T47D (cell line): ENCODE measurements around the gene OVOL1.
"Not testable (repeated sequence)": the region's sequence is repeated elsewhere in the genome, so short reads cannot be mapped to it uniquely, and the experiment has no call there.

Experiments
- DNase-seq, 2 experiments: peaks; one replicate each; pipeline versions ENCODE4 v3.0.0 to v3.0.0-alpha.2; 2011 to 2012; ENCODE audit warnings: low read depth in 1 of 2, low spot score in 1 of 2
- JUND ChIP-seq: IDR thresholded peaks from 2 replicates; pipeline ENCODE4 v1.6.1; 2012; ENCODE audit warnings: low read depth
- in situ Hi-C: cut with HindIII; loops from 2 replicates; pipeline ENCODE4 v1.10.0; 2016; ENCODE audit warnings: low sequenced_read_pairs, low pct_unique_long_range_greater_than_20kb

OVOL1 gene

GRCh38 chr11:65786786-65787636 lies at the start of gene OVOL1:
Gene OVOL1 (plus strand): TSS chr11:65787063. CDS start chr11:65787374, 311 bp downstream.
- no peak for TF ChIP-seq JUND
- in situ Hi-C loops, result no loop called here
- peak; percentile 91 to 100 for DNase-seq

GRCh38 chr11:65739022-65739421 lies 47.8 kb upstream of the OVOL1 start:
- TF ChIP-seq JUND, result no peak
- no peak for DNase-seq
- in situ Hi-C loops, result no loop called here

- in situ Hi-C loops, result no loop called here
Observed at GRCh38 chr11:65741185-65741584, 45.7 kb upstream of the OVOL1 start.

GRCh38 chr11:65742353-65742752 lies 44.5 kb upstream of the OVOL1 start:
- no peak for TF ChIP-seq JUND
- in situ Hi-C loops, result no loop called here
- DNase-seq, result no peak

More at GRCh38 chr11:65741185-65741584, 45.7 kb upstream of the OVOL1 start:
- no peak for TF ChIP-seq JUND
- DNase-seq, result no peak

- DNase-seq, result no peak
- TF ChIP-seq JUND, result no peak
- in situ Hi-C loops, result no loop called here
Observed at GRCh38 chr11:65743681-65744025, 43.2 kb upstream of the OVOL1 start.

GRCh38 chr11:65744026-65744698 lies 42.7 kb upstream of the OVOL1 start:
- in situ Hi-C loops, result no loop called here
- DNase-seq, result peak; percentile 79 to 92
- TF ChIP-seq JUND, result no peak

GRCh38 chr11:65744699-65745042 lies 42.2 kb upstream of the OVOL1 start:
- TF ChIP-seq JUND, result no peak
- no peak for DNase-seq
- in situ Hi-C loops, result no loop called here

- no peak for TF ChIP-seq JUND
- in situ Hi-C loops, result no loop called here
- DNase-seq, result no peak
Observed at GRCh38 chr11:65745049-65745448, 41.8 kb upstream of the OVOL1 start.

GRCh38 chr11:65762169-65762568 lies 24.7 kb upstream of the OVOL1 start:
- in situ Hi-C loops, DNase-seq: not testable (repeated sequence)

- DNase-seq, in situ Hi-C loops: not testable (repeated sequence)
Observed at GRCh38 chr11:65762816-65763215, 24.0 kb upstream of the OVOL1 start.

- in situ Hi-C loops, result no loop called here
Observed at GRCh38 chr11:65764434-65764833, 22.4 kb upstream of the OVOL1 start.

GRCh38 chr11:65766535-65766934 lies 20.3 kb upstream of the OVOL1 start:
- DNase-seq, result peak in 1 of 2 experiments; percentile 52
- no peak for TF ChIP-seq JUND
- in situ Hi-C loops, result no loop called here

More at GRCh38 chr11:65764434-65764833, 22.4 kb upstream of the OVOL1 start:
- TF ChIP-seq JUND, result no peak
- DNase-seq, result no peak

- DNase-seq, result no peak
- no peak for TF ChIP-seq JUND
- in situ Hi-C loops, result no loop called here
Observed at GRCh38 chr11:65767406-65767805, 19.5 kb upstream of the OVOL1 start.

- DNase-seq, in situ Hi-C loops: not testable (repeated sequence)
Observed at GRCh38 chr11:65767806-65768205, 19.1 kb upstream of the OVOL1 start.
